GM19025 (cell line): ENCODE results near the gene KCNC3.

Experiments
- ATAC-seq: cut with Tn5 transposase; IDR thresholded peaks from one replicate; pipeline ENCODE4 v1.9.1; 2021; ENCODE audit warnings: mild to moderate bottlenecking, low read depth, moderate library complexity; ENCODE audit not compliant: unreplicated experiment

The KCNC3 gene

GRCh38 chr19:50329146-50329925 lies at the start of gene KCNC3:
Gene KCNC3, minus strand, starts transcription at chr19:50329377. Its CDS starts 295 bp downstream, at chr19:50329082.
- peak; percentile 39 for ATAC-seq

- ATAC-seq = no peak
Observed at GRCh38 chr19:50378863-50379236, 49.7 kb upstream of the KCNC3 start.

GRCh38 chr19:50378169-50378862 lies 49.1 kb upstream of the KCNC3 start:
- no peak for ATAC-seq

- no peak for ATAC-seq
Observed at GRCh38 chr19:50377517-50377916, 48.3 kb upstream of the KCNC3 start.

- ATAC-seq = no peak
Observed at GRCh38 chr19:50377051-50377461, 47.9 kb upstream of the KCNC3 start.

- peak; percentile 86 for ATAC-seq
Observed at GRCh38 chr19:50376166-50377050, 47.2 kb upstream of the KCNC3 start, which contains the start of gene NR1H2. Gene NR1H2, plus strand, starts transcription at chr19:50376457. Its CDS starts 1,149 bp downstream, at chr19:50377606.

- ATAC-seq = no peak
Observed at GRCh38 chr19:50371914-50372475, 42.8 kb upstream of the KCNC3 start.

GRCh38 chr19:50368649-50369570 lies 39.7 kb upstream of the KCNC3 start:
- no peak for ATAC-seq

- no peak for ATAC-seq
Observed at GRCh38 chr19:50365434-50366306, 36.5 kb upstream of the KCNC3 start, which contains the start of gene NAPSA. Gene NAPSA, minus strand, starts transcription at chr19:50365639. Its CDS starts 18 bp downstream, at chr19:50365621.

GRCh38 chr19:50362656-50363424 lies 33.7 kb upstream of the KCNC3 start:
- no peak for ATAC-seq

GRCh38 chr19:50362030-50362412 lies 32.8 kb upstream of the KCNC3 start:
- ATAC-seq = no peak

- ATAC-seq = no peak
Observed at GRCh38 chr19:50361290-50362029, 32.3 kb upstream of the KCNC3 start.

GRCh38 chr19:50359328-50359818 lies 30.2 kb upstream of the KCNC3 start:
- ATAC-seq = no peak

- no peak for ATAC-seq
Observed at GRCh38 chr19:50358483-50359327, 29.5 kb upstream of the KCNC3 start.

- peak; percentile 49 for ATAC-seq
Observed at GRCh38 chr19:50357178-50358100, 28.3 kb upstream of the KCNC3 start.
